ENCODE measurements around the gene DPP9. TPM values are rescaled to one million over a fixed set of nuclear protein-coding genes. Genes with fewer than 3 reads are reported as not detected.

DPP9 gene
- total RNA-seq, 2 donors from 2014 or later, result 36.8 to 48.8 TPM

- Histone ChIP-seq H3K27me3 (ENCODE audit: control insufficient read depth, insufficient read depth, low read length, poor library complexity, severe bottlenecking) (no peaks in the 10 kb centered on the region), H3K36me3 (ENCODE audit: control insufficient read depth, insufficient read depth, low read length) (peaks cover 52% of the 10 kb centered on the region), H3K9me3 (ENCODE audit: control insufficient read depth, low read length) (no peaks in the 10 kb centered on the region), H3K27ac (ENCODE audit: low read depth, low read length) (no peak overlapping the region), H3K9ac (ENCODE audit: extremely low read depth, low read length, poor library complexity, severe bottlenecking) (no peak overlapping the region), H3K4me3 (ENCODE audit: low read length) (no peak overlapping the region), H3K4me1 (ENCODE audit: control insufficient read depth, insufficient read depth, low read length) (no peaks in the 10 kb centered on the region)
- WGBS, 2 experiments (ENCODE audit: insufficient coverage in 1 of 2, insufficient read length in 1 of 2), result 96 to 98% methylated on average over 5 to 9 of the region's 9 CpGs
- no peak for DNase-seq
- TF ChIP-seq CTCF (conservative IDR thresholded peaks at IDR 0.05), result no peak
- Mint-ChIP-seq H3K4me1 (peaks cover 3% of the 10 kb centered on the region), H3K4me3 (no peak overlapping the region), H3K9me3 (no peaks in the 10 kb centered on the region), H3K36me3 (ENCODE audit: low read depth) (peaks cover 68% of the 10 kb centered on the region), H3K27ac (no peak overlapping the region), H3K27me3 (ENCODE audit: insufficient read depth) (no peaks in the 10 kb centered on the region)
These were observed 19.3 kb downstream of the DPP9 start for GRCh38 chr19:4704317-4704673.

GRCh38 chr19:4703671-4704316 lies 19.8 kb downstream of the DPP9 start:
- Histone ChIP-seq H3K27ac (ENCODE audit: low read depth, low read length) (no peak overlapping the region), H3K36me3 (ENCODE audit: control insufficient read depth, insufficient read depth, low read length) (peaks cover 55% of the 10 kb centered on the region), H3K4me3 (ENCODE audit: low read length) (no peak overlapping the region), H3K4me1 (ENCODE audit: control insufficient read depth, insufficient read depth, low read length) (no peaks in the 10 kb centered on the region), H3K9ac (ENCODE audit: extremely low read depth, low read length, poor library complexity, severe bottlenecking) (no peak overlapping the region), H3K27me3 (ENCODE audit: control insufficient read depth, insufficient read depth, low read length, poor library complexity, severe bottlenecking) (no peaks in the 10 kb centered on the region), H3K9me3 (ENCODE audit: control insufficient read depth, low read length) (no peaks in the 10 kb centered on the region)
- no peaks in the 10 kb centered on the region for H3K9me3 Mint-ChIP-seq
- TF ChIP-seq CTCF (conservative IDR thresholded peaks at IDR 0.05), result no peak
- H3K27me3 Mint-ChIP-seq (ENCODE audit: insufficient read depth), result no peaks in the 10 kb centered on the region
- 93 to 96% methylated on average over 27 to 28 of the region's 28 CpGs for WGBS, 2 experiments (ENCODE audit: insufficient coverage in 1 of 2, insufficient read length in 1 of 2)
- no peak for DNase-seq
- H3K36me3 Mint-ChIP-seq (ENCODE audit: low read depth), result peaks cover 67% of the 10 kb centered on the region
- H3K4me3 Mint-ChIP-seq, result no peak overlapping the region
- H3K4me1 Mint-ChIP-seq, result peaks cover 3% of the 10 kb centered on the region
- no peak overlapping the region for H3K27ac Mint-ChIP-seq

GRCh38 chr19:4702764-4703163 lies 20.9 kb downstream of the DPP9 start:
- no peak overlapping the region for H3K4me3 ChIP-seq (ENCODE audit: low read length)
- H3K4me1 ChIP-seq (ENCODE audit: control insufficient read depth, insufficient read depth, low read length), result no peaks in the 10 kb centered on the region
- peaks cover 62% of the 10 kb centered on the region for H3K36me3 Mint-ChIP-seq (ENCODE audit: low read depth)
- 95 to 99% methylated on average over 9 to 11 of the region's 11 CpGs for WGBS, 2 experiments (ENCODE audit: insufficient coverage in 1 of 2, insufficient read length in 1 of 2)
- no peaks in the 10 kb centered on the region for H3K9me3 ChIP-seq (ENCODE audit: control insufficient read depth, low read length)
- DNase-seq, result no peak
- H3K27ac Mint-ChIP-seq, result no peak overlapping the region
- H3K4me3 Mint-ChIP-seq, result no peak overlapping the region
- H3K27ac ChIP-seq (ENCODE audit: low read depth, low read length), result no peak overlapping the region
- peaks cover 3% of the 10 kb centered on the region for H3K4me1 Mint-ChIP-seq
- H3K9ac ChIP-seq (ENCODE audit: extremely low read depth, low read length, poor library complexity, severe bottlenecking), result no peak overlapping the region
- no peak for TF ChIP-seq CTCF (conservative IDR thresholded peaks at IDR 0.05)
- H3K27me3 Mint-ChIP-seq (ENCODE audit: insufficient read depth), result no peaks in the 10 kb centered on the region
- no peaks in the 10 kb centered on the region for H3K9me3 Mint-ChIP-seq
- peaks cover 59% of the 10 kb centered on the region for H3K36me3 ChIP-seq (ENCODE audit: control insufficient read depth, insufficient read depth, low read length)
- H3K27me3 ChIP-seq (ENCODE audit: control insufficient read depth, insufficient read depth, low read length, poor library complexity, severe bottlenecking), result no peaks in the 10 kb centered on the region
